ENCODE data around the gene TES.
A peak's percentile ranks its signal among the peaks of the same experiment; 100 is the strongest.

Gene TES

GRCh38 chr7:116249969-116250553, 39.7 kb downstream of the TES start:
- H3K36me3 ChIP-seq (ENCODE audit: insufficient read depth, low read length): peaks cover 7% of the 10 kb centered on the region
- H3K4me1 ChIP-seq (ENCODE audit: control insufficient read depth, insufficient read depth, low read length): no peaks in the 10 kb centered on the region
- H3K9me3 ChIP-seq (replicated peaks; ENCODE audit: low read length): no peaks in the 10 kb centered on the region
- H3K4me2 ChIP-seq (ENCODE audit: low read length): no peak overlapping the region
- no peaks in the 10 kb centered on the region for H3K27me3 ChIP-seq (ENCODE audit: control insufficient read depth, insufficient read depth, low read length)
- no peak overlapping the region for H3K9ac ChIP-seq (ENCODE audit: low read depth, low read length)
- no peak overlapping the region for H3K4me3 ChIP-seq (ENCODE audit: low read length)

- peaks cover 7% of the 10 kb centered on the region for H3K36me3 ChIP-seq (ENCODE audit: insufficient read depth, low read length)
- H3K4me1 ChIP-seq (ENCODE audit: control insufficient read depth, insufficient read depth, low read length): no peaks in the 10 kb centered on the region
- H3K4me3 ChIP-seq (ENCODE audit: low read length): no peak overlapping the region
- no peak overlapping the region for H3K4me2 ChIP-seq (ENCODE audit: low read length)
- no peaks in the 10 kb centered on the region for H3K9me3 ChIP-seq (replicated peaks; ENCODE audit: low read length)
- no peaks in the 10 kb centered on the region for H3K27me3 ChIP-seq (ENCODE audit: control insufficient read depth, insufficient read depth, low read length)
- no peak overlapping the region for H3K9ac ChIP-seq (ENCODE audit: low read depth, low read length)
Observed at GRCh38 chr7:116251675-116252074, 41.3 kb downstream of the TES start.

GRCh38 chr7:116252249-116252648, 41.9 kb downstream of the TES start:
- Histone ChIP-seq H3K4me3 (ENCODE audit: low read length) (no peak overlapping the region), H3K4me1 (ENCODE audit: control insufficient read depth, insufficient read depth, low read length) (no peaks in the 10 kb centered on the region), H3K27me3 (ENCODE audit: control insufficient read depth, insufficient read depth, low read length) (no peaks in the 10 kb centered on the region), H3K9me3 (replicated peaks; ENCODE audit: low read length) (no peaks in the 10 kb centered on the region), H3K36me3 (ENCODE audit: insufficient read depth, low read length) (peaks cover 7% of the 10 kb centered on the region), H3K4me2 (ENCODE audit: low read length) (no peak overlapping the region), H3K9ac (ENCODE audit: low read depth, low read length) (no peak overlapping the region)

- no peaks in the 10 kb centered on the region for H3K27me3 ChIP-seq (ENCODE audit: control insufficient read depth, insufficient read depth, low read length)
- peaks cover 23% of the 10 kb centered on the region for H3K4me1 ChIP-seq (ENCODE audit: control insufficient read depth, insufficient read depth, low read length)
- H3K36me3 ChIP-seq (ENCODE audit: insufficient read depth, low read length): no peaks in the 10 kb centered on the region
- H3K9ac ChIP-seq (ENCODE audit: low read depth, low read length): no peak overlapping the region
- H3K4me3 ChIP-seq (ENCODE audit: low read length): no peak overlapping the region
- H3K9me3 ChIP-seq (replicated peaks; ENCODE audit: low read length): no peaks in the 10 kb centered on the region
- H3K4me2 ChIP-seq (ENCODE audit: low read length): no peak overlapping the region
Observed at GRCh38 chr7:116257156-116257555, 46.8 kb downstream of the TES start.

- Histone ChIP-seq H3K4me1 (ENCODE audit: control insufficient read depth, insufficient read depth, low read length) (peaks cover 23% of the 10 kb centered on the region), H3K36me3 (ENCODE audit: insufficient read depth, low read length) (no peaks in the 10 kb centered on the region), H3K4me3 (ENCODE audit: low read length) (peak overlapping the region; percentile 7), H3K27me3 (ENCODE audit: control insufficient read depth, insufficient read depth, low read length) (no peaks in the 10 kb centered on the region), H3K9ac (ENCODE audit: low read depth, low read length) (peak overlapping the region; percentile 71), H3K4me2 (ENCODE audit: low read length) (peak overlapping the region; percentile 52), H3K9me3 (replicated peaks; ENCODE audit: low read length) (no peaks in the 10 kb centered on the region)
Observed at GRCh38 chr7:116258734-116259133, 48.4 kb downstream of the TES start.

GRCh38 chr7:116259156-116259870, 49.0 kb downstream of the TES start:
- Histone ChIP-seq H3K9ac (ENCODE audit: low read depth, low read length) (peak overlapping the region; percentile 71), H3K9me3 (replicated peaks; ENCODE audit: low read length) (no peaks in the 10 kb centered on the region), H3K4me2 (ENCODE audit: low read length) (peak overlapping the region; percentile 52), H3K27me3 (ENCODE audit: control insufficient read depth, insufficient read depth, low read length) (no peaks in the 10 kb centered on the region), H3K4me3 (ENCODE audit: low read length) (peak overlapping the region; percentile 7), H3K36me3 (ENCODE audit: insufficient read depth, low read length) (no peaks in the 10 kb centered on the region), H3K4me1 (ENCODE audit: control insufficient read depth, insufficient read depth, low read length) (peaks cover 23% of the 10 kb centered on the region)

GRCh38 chr7:116259871-116260440, 49.6 kb downstream of the TES start:
- Histone ChIP-seq H3K9me3 (replicated peaks; ENCODE audit: low read length) (no peaks in the 10 kb centered on the region), H3K4me2 (ENCODE audit: low read length) (peak overlapping the region; percentile 52), H3K4me3 (ENCODE audit: low read length) (peak overlapping the region; percentile 36), H3K27me3 (ENCODE audit: control insufficient read depth, insufficient read depth, low read length) (no peaks in the 10 kb centered on the region), H3K36me3 (ENCODE audit: insufficient read depth, low read length) (no peaks in the 10 kb centered on the region), H3K9ac (ENCODE audit: low read depth, low read length) (peak overlapping the region; percentile 71), H3K4me1 (ENCODE audit: control insufficient read depth, insufficient read depth, low read length) (peaks cover 23% of the 10 kb centered on the region)

GRCh38 chr7:116261904-116262303, 51.6 kb downstream of the TES start:
- Histone ChIP-seq H3K4me3 (ENCODE audit: low read length) (no peak overlapping the region), H3K27me3 (ENCODE audit: control insufficient read depth, insufficient read depth, low read length) (no peaks in the 10 kb centered on the region), H3K9me3 (replicated peaks; ENCODE audit: low read length) (no peaks in the 10 kb centered on the region), H3K9ac (ENCODE audit: low read depth, low read length) (no peak overlapping the region), H3K4me1 (ENCODE audit: control insufficient read depth, insufficient read depth, low read length) (peaks cover 36% of the 10 kb centered on the region), H3K36me3 (ENCODE audit: insufficient read depth, low read length) (no peaks in the 10 kb centered on the region), H3K4me2 (ENCODE audit: low read length) (no peak overlapping the region)

GRCh38 chr7:116265881-116266280, 55.5 kb downstream of the TES start:
- Histone ChIP-seq H3K27me3 (ENCODE audit: control insufficient read depth, insufficient read depth, low read length) (no peaks in the 10 kb centered on the region), H3K36me3 (ENCODE audit: insufficient read depth, low read length) (no peaks in the 10 kb centered on the region), H3K4me3 (ENCODE audit: low read length) (no peak overlapping the region), H3K9ac (ENCODE audit: low read depth, low read length) (no peak overlapping the region), H3K4me1 (ENCODE audit: control insufficient read depth, insufficient read depth, low read length) (peaks cover 33% of the 10 kb centered on the region), H3K9me3 (replicated peaks; ENCODE audit: low read length) (no peaks in the 10 kb centered on the region), H3K4me2 (ENCODE audit: low read length) (no peak overlapping the region)

- H3K4me3 ChIP-seq (ENCODE audit: low read length): no peak overlapping the region
- no peak overlapping the region for H3K4me2 ChIP-seq (ENCODE audit: low read length)
- H3K9ac ChIP-seq (ENCODE audit: low read depth, low read length): no peak overlapping the region
- H3K9me3 ChIP-seq (replicated peaks; ENCODE audit: low read length): no peaks in the 10 kb centered on the region
- no peaks in the 10 kb centered on the region for H3K36me3 ChIP-seq (ENCODE audit: insufficient read depth, low read length)
- H3K27me3 ChIP-seq (ENCODE audit: control insufficient read depth, insufficient read depth, low read length): no peaks in the 10 kb centered on the region
- H3K4me1 ChIP-seq (ENCODE audit: control insufficient read depth, insufficient read depth, low read length): peaks cover 62% of the 10 kb centered on the region
Observed at GRCh38 chr7:116269466-116269865, 59.1 kb downstream of the TES start.

GRCh38 chr7:116271161-116271913, 61.0 kb downstream of the TES start:
- Histone ChIP-seq H3K4me3 (ENCODE audit: low read length) (peak overlapping the region; percentile 23), H3K9me3 (replicated peaks; ENCODE audit: low read length) (no peaks in the 10 kb centered on the region), H3K4me1 (ENCODE audit: control insufficient read depth, insufficient read depth, low read length) (peaks cover 51% of the 10 kb centered on the region), H3K4me2 (ENCODE audit: low read length) (peak overlapping the region; percentile 73), H3K27me3 (ENCODE audit: control insufficient read depth, insufficient read depth, low read length) (no peaks in the 10 kb centered on the region), H3K9ac (ENCODE audit: low read depth, low read length) (peak overlapping the region; percentile 63), H3K36me3 (ENCODE audit: insufficient read depth, low read length) (no peaks in the 10 kb centered on the region)
